GM20431 (cell line): Measurements from ENCODE around the gene ABCC5.

Experiments used
- in situ Hi-C: fragments of 300-500 bp; cut with MseI, MboI; formaldehyde crosslinking; loops from one replicate; pipeline ENCODE4 v1.15.0; 2020; ENCODE audit warnings: low sequenced_read_pairs; ENCODE audit not compliant: unreplicated experiment

ABCC5 gene

GRCh38 chr3:183871541-183871940 is 146.1 kb downstream of the ABCC5 start:
- in situ Hi-C loops, result no loop called here

GRCh38 chr3:183870563-183870962 is 147.1 kb downstream of the ABCC5 start:
- in situ Hi-C loops, result no loop called here
